Panc1 (cell line): ENCODE results near the gene FGD1. TPM values are rescaled to one million over a fixed set of nuclear protein-coding genes. Genes with fewer than 3 reads are reported as not detected.

ENCODE experiments used
- ATAC-seq: fragments of 200-7000 bp; cut with Tn5 transposase; 2 replicates; pipeline ENCODE4 v1.9.1; 2020; ENCODE audit warnings: mild to moderate bottlenecking, moderate library complexity
- BruUV-seq: library from RNA; stranded (reverse); fragments of 400-500 nt; replicated peaks from 2 replicates; lab custom pipeline; 2021; lab: Mats Ljungman, UMichigan
- CTCF ChIA-PET: fragments of 300-600 bp; sonication (Branson Sonifier 250); formaldehyde crosslinking; loops from one replicate; lab custom pipeline; 2022; ENCODE audit warnings: antibody characterized with exemption; lab: Charles Lee
- POLR2A ChIA-PET: fragments of 300-600 bp; sonication (Branson Sonifier 250); formaldehyde crosslinking; loops from one replicate; lab custom pipeline; 2022; ENCODE audit warnings: antibody characterized with exemption; lab: Charles Lee
- DNase-seq: peaks from one replicate; pipeline ENCODE4 v3.0.0-alpha.2; 2010; ENCODE audit warnings: low read depth, low spot score
- H3K27ac ChIP-seq: 2 replicates; pipeline ENCODE4 v1.5.1; 2011; ENCODE audit warnings: mild to moderate bottlenecking, low read length, inconsistent platforms
- H3K27me3 ChIP-seq: fragments of 200-500 bp; sonication (Bioruptor generic); 2 replicates; pipeline ENCODE4 v1.6.0; 2014; ENCODE audit warnings: low read length, inconsistent platforms; ENCODE audit not compliant: control insufficient read depth, insufficient read depth
- H3K36me3 ChIP-seq: fragments of 200-500 bp; sonication (Bioruptor generic); 2 replicates; pipeline ENCODE4 v1.5.1; 2014; ENCODE audit warnings: inconsistent platforms, mild to moderate bottlenecking, low read length, moderate library complexity; ENCODE audit not compliant: control insufficient read depth, insufficient read depth
- H3K4me1 ChIP-seq: 2 replicates; pipeline ENCODE4 v1.5.1; 2011; ENCODE audit warnings: inconsistent platforms, mild to moderate bottlenecking, low read length, moderate library complexity; ENCODE audit not compliant: control insufficient read depth, insufficient read depth
- H3K4me3 ChIP-seq, 2 experiments: 2 replicates each; pipeline ENCODE4 v1.5.1; 2011 to 2012; ENCODE audit warnings: low read depth in 2 of 2, low read length in 2 of 2, mild to moderate bottlenecking in 2 of 2, inconsistent platforms in 1 of 2, moderate library complexity in 1 of 2
- H3K9me3 ChIP-seq: fragments of 200-500 bp; sonication (Bioruptor generic); 2 replicates; pipeline ENCODE4 v1.5.1; 2014; ENCODE audit warnings: low read depth, mild to moderate bottlenecking, inconsistent platforms, low read length, moderate library complexity; ENCODE audit not compliant: control insufficient read depth, insufficient read depth
- POLR2AphosphoS5 ChIP-seq: IDR thresholded peaks from 2 replicates; pipeline ENCODE4 v1.6.1; 2012; ENCODE audit warnings: mild to moderate bottlenecking, low read depth, low read length, moderate library complexity
- SIN3A ChIP-seq: IDR thresholded peaks from 2 replicates; pipeline ENCODE4 v1.6.1; 2012; ENCODE audit warnings: low read depth, mild to moderate bottlenecking, low read length, moderate library complexity, borderline replicate concordance; ENCODE audit not compliant: insufficient read depth
- TCF7L2 ChIP-seq: IDR thresholded peaks from 2 replicates; pipeline ENCODE4 v1.6.1; 2011; ENCODE audit warnings: mild to moderate bottlenecking, low read depth, low read length, inconsistent platforms
- in situ Hi-C: cut with HindIII; loops from 2 replicates; pipeline ENCODE4 v1.10.0; 2016; ENCODE audit warnings: low sequenced_read_pairs, low pct_unique_long_range_greater_than_20kb
- intact Hi-C: fragments of 100-400 bp; cut with micrococcal nuclease; formaldehyde crosslinking; loops from one replicate; pipeline ENCODE4 v1.10.0; 2022; ENCODE audit not compliant: unreplicated experiment
- total RNA-seq: library from RNA; stranded (reverse); gene quantifications from one replicate; pipeline ENCODE4 v1.2.1, GENCODE V29; 2021; ENCODE audit not compliant: unreplicated experiment
- TF ChIP-seq, protein P1 (sequence below): fragments of 450-650 bp; IDR thresholded peaks from 2 replicates; pipeline ENCODE4 v1.5.1; 2017; ENCODE audit warnings: mild to moderate bottlenecking
- TF ChIP-seq, protein P2 (sequence below), 2 experiments: IDR thresholded peaks; 2 replicates each; pipeline ENCODE4 v1.6.1; 2011 to 2012; ENCODE audit warnings: low read depth in 2 of 2, control low read depth in 1 of 2, low read length in 1 of 2, mild to moderate bottlenecking in 1 of 2, moderate library complexity in 1 of 2; ENCODE audit not compliant: insufficient read depth in 1 of 2

The FGD1 gene
- total RNA-seq, 1 experiment from 2014 or later, result 14.1 TPM

DNA sequence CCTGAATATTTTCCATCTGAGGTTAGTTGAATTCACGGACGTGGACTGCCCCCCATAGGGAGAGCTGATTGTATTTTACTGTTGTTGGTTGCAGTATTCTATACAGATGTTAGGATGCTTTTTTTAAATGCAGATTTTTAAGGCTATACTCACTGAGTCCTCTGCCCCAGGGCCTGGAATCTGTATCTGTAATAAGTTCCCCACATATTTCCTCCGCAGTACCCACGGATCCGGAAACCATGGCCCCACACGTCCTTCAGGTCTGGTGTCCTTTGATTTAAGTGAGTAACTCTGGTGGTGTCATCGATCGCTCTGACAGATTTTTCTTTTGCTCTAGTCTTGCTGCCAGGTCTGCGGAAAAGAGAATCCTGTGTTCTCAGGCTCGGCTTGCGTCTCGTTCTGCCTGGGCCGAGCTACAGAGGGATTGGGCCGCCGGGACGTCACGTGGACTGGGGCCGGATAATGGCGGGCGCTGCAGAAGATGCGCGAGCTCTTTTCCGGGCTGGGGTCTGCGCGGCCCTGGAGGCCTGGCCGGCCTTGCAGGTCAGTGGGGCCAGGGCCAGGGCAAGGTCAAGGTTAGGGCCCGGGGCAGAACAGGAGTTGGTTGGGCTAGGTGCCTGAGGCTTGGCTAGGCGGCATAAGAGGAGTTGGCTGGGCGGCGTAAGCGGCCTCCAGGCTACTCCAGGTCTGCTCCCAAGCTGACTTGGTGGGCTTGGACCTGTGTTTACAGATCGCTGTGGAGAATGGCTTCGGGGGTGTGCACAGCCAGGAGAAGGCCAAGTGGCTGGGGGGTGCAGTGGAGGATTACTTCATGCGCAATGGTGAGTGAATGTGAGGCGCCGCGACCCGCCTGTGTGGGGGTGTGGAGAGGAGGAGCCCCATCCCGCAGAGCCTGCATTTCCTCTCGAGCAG lies 55.8 kb downstream of the FGD1 start, which contains the start of gene TSR2:
TSR2 (plus strand) TSS at position 445 of the 912 bp plus-strand sequence; CDS start at position 463, 18 bp downstream.
- H3K27ac ChIP-seq, result peak within 1 kb of the TSS; percentile 78
- CTCF ChIA-PET, result interaction anchor here (0.5 to 0.6 kb wide), 3 partner anchors 21 to 112 kb away, joined by 3 to 4 read pairs (median 3); partner anchors contain the start of gene GNL3L
- H3K9me3 ChIP-seq, result no peaks in the 10 kb centered on the region
- BruUV-seq, result no TSS peak
- TF ChIP-seq, protein P1, sequence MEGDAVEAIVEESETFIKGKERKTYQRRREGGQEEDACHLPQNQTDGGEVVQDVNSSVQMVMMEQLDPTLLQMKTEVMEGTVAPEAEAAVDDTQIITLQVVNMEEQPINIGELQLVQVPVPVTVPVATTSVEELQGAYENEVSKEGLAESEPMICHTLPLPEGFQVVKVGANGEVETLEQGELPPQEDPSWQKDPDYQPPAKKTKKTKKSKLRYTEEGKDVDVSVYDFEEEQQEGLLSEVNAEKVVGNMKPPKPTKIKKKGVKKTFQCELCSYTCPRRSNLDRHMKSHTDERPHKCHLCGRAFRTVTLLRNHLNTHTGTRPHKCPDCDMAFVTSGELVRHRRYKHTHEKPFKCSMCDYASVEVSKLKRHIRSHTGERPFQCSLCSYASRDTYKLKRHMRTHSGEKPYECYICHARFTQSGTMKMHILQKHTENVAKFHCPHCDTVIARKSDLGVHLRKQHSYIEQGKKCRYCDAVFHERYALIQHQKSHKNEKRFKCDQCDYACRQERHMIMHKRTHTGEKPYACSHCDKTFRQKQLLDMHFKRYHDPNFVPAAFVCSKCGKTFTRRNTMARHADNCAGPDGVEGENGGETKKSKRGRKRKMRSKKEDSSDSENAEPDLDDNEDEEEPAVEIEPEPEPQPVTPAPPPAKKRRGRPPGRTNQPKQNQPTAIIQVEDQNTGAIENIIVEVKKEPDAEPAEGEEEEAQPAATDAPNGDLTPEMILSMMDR, result no peak; the same call in 1 of the 2 replicates
- TF ChIP-seq TCF7L2 (peak; percentile 52; the same call in 1 of the 2 replicates), POLR2AphosphoS5 (peak; percentile 67; the same call in 1 of the 2 replicates)
- 0 out of 2 replicates have a peak, but pooled peaks cover 3% of the 10 kb centered on the region for H3K4me1 ChIP-seq
- intact Hi-C loops, result loop anchor here (10.0 kb wide), 1 partner anchor 195 kb away; no protein-coding TSS in a partner anchor
- no peaks in the 10 kb centered on the region for H3K36me3 ChIP-seq
- in situ Hi-C loops, result no loop called here
- POLR2A ChIA-PET, result no interaction called here
- DNase-seq (peak; percentile 69), ATAC-seq (peak; percentile 99)
- no peaks in the 10 kb centered on the region for H3K27me3 ChIP-seq
- peak within 1 kb of the TSS; percentile 93 to 95 for H3K4me3 ChIP-seq

DNA sequence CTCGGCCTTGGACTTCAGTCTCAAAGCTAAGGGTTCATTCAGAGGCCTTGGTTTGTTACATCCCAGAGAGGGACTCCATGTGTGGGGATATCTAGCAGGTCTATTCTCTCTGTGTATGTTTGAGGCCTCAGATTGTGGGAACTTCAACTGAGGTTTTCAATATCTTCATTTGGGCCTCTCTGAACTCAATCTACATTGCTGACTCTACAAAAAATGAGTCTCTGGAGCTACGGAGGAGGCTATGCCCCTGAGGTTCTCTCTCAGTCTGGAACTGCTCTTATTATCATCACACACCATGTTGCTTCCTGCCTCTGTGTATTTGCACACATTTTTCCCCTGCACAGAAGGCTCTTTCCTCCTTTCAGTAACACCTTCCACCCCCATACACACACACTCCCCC lies 60.9 kb downstream of the FGD1 start:
- no TSS peak for BruUV-seq
- H3K27ac ChIP-seq, result no peak overlapping the region
- ATAC-seq, result no peak
- H3K4me1 ChIP-seq, result no peaks in the 10 kb centered on the region
- no peaks in the 10 kb centered on the region for H3K27me3 ChIP-seq
- H3K36me3 ChIP-seq, result no peaks in the 10 kb centered on the region
- CTCF ChIA-PET, result no interaction called here
- TF ChIP-seq, protein P1, result no peak
- TF ChIP-seq, protein P2, sequence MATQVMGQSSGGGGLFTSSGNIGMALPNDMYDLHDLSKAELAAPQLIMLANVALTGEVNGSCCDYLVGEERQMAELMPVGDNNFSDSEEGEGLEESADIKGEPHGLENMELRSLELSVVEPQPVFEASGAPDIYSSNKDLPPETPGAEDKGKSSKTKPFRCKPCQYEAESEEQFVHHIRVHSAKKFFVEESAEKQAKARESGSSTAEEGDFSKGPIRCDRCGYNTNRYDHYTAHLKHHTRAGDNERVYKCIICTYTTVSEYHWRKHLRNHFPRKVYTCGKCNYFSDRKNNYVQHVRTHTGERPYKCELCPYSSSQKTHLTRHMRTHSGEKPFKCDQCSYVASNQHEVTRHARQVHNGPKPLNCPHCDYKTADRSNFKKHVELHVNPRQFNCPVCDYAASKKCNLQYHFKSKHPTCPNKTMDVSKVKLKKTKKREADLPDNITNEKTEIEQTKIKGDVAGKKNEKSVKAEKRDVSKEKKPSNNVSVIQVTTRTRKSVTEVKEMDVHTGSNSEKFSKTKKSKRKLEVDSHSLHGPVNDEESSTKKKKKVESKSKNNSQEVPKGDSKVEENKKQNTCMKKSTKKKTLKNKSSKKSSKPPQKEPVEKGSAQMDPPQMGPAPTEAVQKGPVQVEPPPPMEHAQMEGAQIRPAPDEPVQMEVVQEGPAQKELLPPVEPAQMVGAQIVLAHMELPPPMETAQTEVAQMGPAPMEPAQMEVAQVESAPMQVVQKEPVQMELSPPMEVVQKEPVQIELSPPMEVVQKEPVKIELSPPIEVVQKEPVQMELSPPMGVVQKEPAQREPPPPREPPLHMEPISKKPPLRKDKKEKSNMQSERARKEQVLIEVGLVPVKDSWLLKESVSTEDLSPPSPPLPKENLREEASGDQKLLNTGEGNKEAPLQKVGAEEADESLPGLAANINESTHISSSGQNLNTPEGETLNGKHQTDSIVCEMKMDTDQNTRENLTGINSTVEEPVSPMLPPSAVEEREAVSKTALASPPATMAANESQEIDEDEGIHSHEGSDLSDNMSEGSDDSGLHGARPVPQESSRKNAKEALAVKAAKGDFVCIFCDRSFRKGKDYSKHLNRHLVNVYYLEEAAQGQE (IDR thresholded peaks at IDR 0.05; ENCODE audit: insufficient read depth in 1 of 2, low read depth in 2 of 2, low read length in 1 of 2), result no peak
- TF ChIP-seq TCF7L2, result no peak
- no peak for TF ChIP-seq SIN3A
- no peak for TF ChIP-seq POLR2AphosphoS5
- intact Hi-C loops, result no loop called here
- H3K4me3 ChIP-seq, result no peak overlapping the region
- POLR2A ChIA-PET, result no interaction called here
- no peaks in the 10 kb centered on the region for H3K9me3 ChIP-seq
- in situ Hi-C loops, result no loop called here
- DNase-seq, result no peak
